OCI-LY1 (cell line): ENCODE measurements around the gene RAB6B.

Source experiments
- H2AFZ ChIP-seq: fragments of 200-600 bp; sonication (generic), shearing (Covaris generic); 2 replicates; pipeline ENCODE4 v1.6.0; 2014; ENCODE audit warnings: antibody characterized with exemption, mild to moderate bottlenecking, low read length
- H3F3A ChIP-seq: fragments of 200-600 bp; sonication (generic), shearing (Covaris generic); 2 replicates; pipeline ENCODE4 v1.6.0; 2014; ENCODE audit warnings: mild to moderate bottlenecking, antibody characterized with exemption, low read length, moderate library complexity; ENCODE audit not compliant: insufficient read depth
- H3K27ac ChIP-seq: fragments of 200-600 bp; sonication (generic); 2 replicates; pipeline ENCODE4 v1.5.1; 2014; ENCODE audit warnings: low read length, mixed run types, mild to moderate bottlenecking, low read depth; ENCODE audit not compliant: poor library complexity, severe bottlenecking
- H3K27me3 ChIP-seq: fragments of 200-600 bp; sonication (generic); 2 replicates; pipeline ENCODE4 v1.6.0; 2014; ENCODE audit warnings: antibody characterized with exemption, mild to moderate bottlenecking, low read length, moderate library complexity; ENCODE audit not compliant: insufficient read depth
- H3K36me3 ChIP-seq: fragments of 200-600 bp; sonication (generic); 2 replicates; pipeline ENCODE4 v1.6.1; 2014; ENCODE audit warnings: mild to moderate bottlenecking, antibody characterized with exemption, low read length, moderate library complexity, mixed read lengths; ENCODE audit not compliant: insufficient read depth
- H3K4me1 ChIP-seq: fragments of 200-600 bp; sonication (generic); 2 replicates; pipeline ENCODE4 v1.5.1; 2014; ENCODE audit warnings: mild to moderate bottlenecking, low read length, moderate library complexity; ENCODE audit not compliant: insufficient read depth, severe bottlenecking
- H3K4me2 ChIP-seq: fragments of 200-600 bp; sonication (generic), shearing (Covaris generic); 2 replicates; pipeline ENCODE4 v1.6.1; 2014; ENCODE audit warnings: low read length
- H3K4me3 ChIP-seq: fragments of 200-600 bp; sonication (generic); 2 replicates; pipeline ENCODE4 v1.5.1; 2014; ENCODE audit warnings: low read length, low read depth, mild to moderate bottlenecking, mixed read lengths; ENCODE audit not compliant: poor library complexity, severe bottlenecking
- H3K79me2 ChIP-seq: fragments of 200-600 bp; shearing (Covaris generic); 2 replicates; pipeline ENCODE4 v1.6.1; 2016; ENCODE audit warnings: mixed run types, low read length, mixed read lengths; ENCODE audit not compliant: insufficient read depth
- H3K9ac ChIP-seq: fragments of 200-600 bp; sonication (generic), shearing (Covaris generic); 2 replicates; pipeline ENCODE4 v1.6.1; 2014; ENCODE audit warnings: mild to moderate bottlenecking, low read length, mixed read lengths
- H3K9me2 ChIP-seq: fragments of 200-600 bp; sonication (generic), shearing (Covaris generic); 2 replicates; pipeline ENCODE4 v1.6.1; 2014; ENCODE audit warnings: low read depth, mild to moderate bottlenecking, low read length, mixed read lengths
- H3K9me3 ChIP-seq: fragments of 200-600 bp; shearing (Covaris generic); 2 replicates; pipeline ENCODE4 v1.6.1; 2014; ENCODE audit warnings: low read length, mixed read lengths
- H4K20me1 ChIP-seq: fragments of 200-600 bp; sonication (generic), shearing (Covaris generic); 2 replicates; pipeline ENCODE4 v1.6.0; 2016; ENCODE audit warnings: mild to moderate bottlenecking, low read length; ENCODE audit not compliant: insufficient read depth
- CTCF ChIP-seq: fragments of 200-600 bp; sonication (generic), shearing (Covaris generic); IDR thresholded peaks from 2 replicates; pipeline ENCODE4 v1.5.1; 2017; ENCODE audit warnings: mild to moderate bottlenecking, antibody characterized with exemption, low read length, moderate library complexity, mixed read lengths
- EZH2 ChIP-seq: fragments of 200-600 bp; sonication (generic), shearing (Covaris generic); IDR thresholded peaks from 2 replicates; pipeline ENCODE4 v1.8.0; 2017; ENCODE audit warnings: borderline replicate concordance, mixed run types, mild to moderate bottlenecking, antibody characterized with exemption, low read length, moderate library complexity, mixed read lengths

The RAB6B gene

DNA sequence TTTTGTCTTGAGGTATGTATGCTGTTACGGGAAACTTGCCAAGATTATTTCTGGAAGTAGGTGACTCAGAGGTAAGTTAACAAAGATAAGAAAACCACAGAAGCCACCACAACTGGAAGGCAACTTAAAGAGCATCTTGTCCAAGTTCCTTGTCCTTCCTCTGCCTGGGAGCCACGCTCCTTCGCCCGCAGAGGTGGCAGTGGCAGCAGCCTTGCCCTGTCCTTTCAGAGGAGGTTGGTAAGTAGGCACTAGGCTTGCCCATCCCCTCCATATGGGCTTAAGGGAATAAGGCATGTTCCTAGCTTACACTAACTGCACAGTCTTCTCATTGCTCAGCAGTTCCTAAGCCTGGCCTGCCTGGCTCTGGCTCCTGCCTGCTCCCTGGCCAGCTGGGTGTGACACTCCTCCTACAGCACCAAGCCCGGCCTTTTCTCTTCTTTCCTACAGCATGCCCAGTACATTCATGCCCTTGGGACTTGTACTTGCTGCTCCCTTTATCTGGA, 48.0 kb upstream of the RAB6B start:
- no peaks in the 10 kb centered on the region for H3K36me3 ChIP-seq
- peaks cover 10% of the 10 kb centered on the region for H3K27me3 ChIP-seq
- H3F3A ChIP-seq: no peaks in the 10 kb centered on the region
- no peak overlapping the region for H3K27ac ChIP-seq
- no peak overlapping the region for H3K4me3 ChIP-seq
- H4K20me1 ChIP-seq: no peaks in the 10 kb centered on the region
- H3K4me1 ChIP-seq: no peaks in the 10 kb centered on the region
- H3K9me3 ChIP-seq: no peaks in the 10 kb centered on the region
- TF ChIP-seq CTCF (no peak), EZH2 (no peak)
- H3K9me2 ChIP-seq: no peaks in the 10 kb centered on the region
- no peak overlapping the region for H3K4me2 ChIP-seq
- H3K9ac ChIP-seq: no peak overlapping the region
- H2AFZ ChIP-seq: no peak overlapping the region
- no peaks in the 10 kb centered on the region for H3K79me2 ChIP-seq

DNA sequence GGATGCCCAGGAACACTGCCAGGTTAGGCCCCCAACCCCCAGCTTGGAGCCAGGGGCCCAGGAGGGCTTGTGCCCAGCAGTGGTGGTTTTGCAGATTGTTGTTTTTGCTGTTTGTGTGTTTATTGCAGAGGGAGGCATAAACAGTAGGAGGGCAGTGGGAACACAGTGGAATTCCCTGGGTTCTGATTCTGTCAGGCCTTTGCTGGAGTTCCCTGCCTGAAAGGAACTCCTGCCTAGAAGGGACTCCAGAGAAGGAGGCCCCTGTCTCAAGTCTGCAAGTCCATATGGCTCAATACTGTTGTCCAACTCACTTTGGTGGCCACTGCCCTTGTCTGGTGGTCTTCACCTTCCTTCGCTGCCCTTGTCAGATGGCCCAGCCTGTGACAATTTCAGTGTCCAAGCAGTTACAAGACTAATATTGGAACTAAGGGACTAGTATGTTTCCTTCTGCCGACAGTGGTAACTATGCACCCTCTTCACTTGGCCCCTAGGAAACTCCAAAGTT, 47.4 kb upstream of the RAB6B start:
- Histone ChIP-seq H3K27ac (no peak overlapping the region), H3F3A (no peaks in the 10 kb centered on the region), H4K20me1 (no peaks in the 10 kb centered on the region), H3K9me2 (no peaks in the 10 kb centered on the region), H3K9me3 (no peaks in the 10 kb centered on the region), H3K36me3 (no peaks in the 10 kb centered on the region), H2AFZ (no peak overlapping the region), H3K4me1 (no peaks in the 10 kb centered on the region), H3K4me2 (no peak overlapping the region), H3K79me2 (no peaks in the 10 kb centered on the region), H3K4me3 (no peak overlapping the region), H3K9ac (no peak overlapping the region), H3K27me3 (peaks cover 10% of the 10 kb centered on the region)
- TF ChIP-seq CTCF: no peak
- no peak for TF ChIP-seq EZH2

GRCh38 chr3:133941415-133941821, 45.7 kb upstream of the RAB6B start:
- no peak overlapping the region for H2AFZ ChIP-seq
- H3K4me3 ChIP-seq: no peak overlapping the region
- H3K27me3 ChIP-seq: peaks cover 10% of the 10 kb centered on the region
- no peak overlapping the region for H3K9ac ChIP-seq
- no peaks in the 10 kb centered on the region for H3K9me2 ChIP-seq
- H4K20me1 ChIP-seq: no peaks in the 10 kb centered on the region
- H3K4me2 ChIP-seq: no peak overlapping the region
- H3K27ac ChIP-seq: no peak overlapping the region
- no peaks in the 10 kb centered on the region for H3K36me3 ChIP-seq
- H3K4me1 ChIP-seq: no peaks in the 10 kb centered on the region
- no peak for TF ChIP-seq CTCF
- TF ChIP-seq EZH2: no peak
- H3K79me2 ChIP-seq: no peaks in the 10 kb centered on the region
- H3K9me3 ChIP-seq: no peaks in the 10 kb centered on the region
- no peaks in the 10 kb centered on the region for H3F3A ChIP-seq
